Type B pancreatic cell (in vitro differentiated cells): ENCODE data around the gene PRMT5. TPM values are rescaled to one million over a fixed set of nuclear protein-coding genes. Genes with fewer than 3 reads are reported as not detected.

ENCODE experiments used
- DNase-seq: peaks from one replicate; pipeline ENCODE4 v3.0.0; 2021; ENCODE audit warnings: mixed read lengths; ENCODE audit not compliant: unreplicated experiment; ENCODE audit errors: extremely low spot score
- H3K27ac Mint-ChIP-seq: 2 replicates; pipeline ENCODE4 v1.8.0; 2021; ENCODE audit warnings: mild to moderate bottlenecking, mixed read lengths
- H3K27me3 Mint-ChIP-seq: 2 replicates; pipeline ENCODE4 v1.8.0; 2021; ENCODE audit warnings: mixed read lengths
- H3K36me3 Mint-ChIP-seq: 2 replicates; pipeline ENCODE4 v1.8.0; 2021; ENCODE audit warnings: mixed read lengths
- H3K4me1 Mint-ChIP-seq: one replicate; pipeline ENCODE4 v1.8.0; 2021; ENCODE audit warnings: mixed read lengths; ENCODE audit not compliant: unreplicated experiment
- H3K4me3 Mint-ChIP-seq: 2 replicates; pipeline ENCODE4 v1.8.0; 2021; ENCODE audit warnings: mild to moderate bottlenecking, mixed read lengths
- H3K9me3 Mint-ChIP-seq: 2 replicates; pipeline ENCODE4 v1.8.0; 2021; ENCODE audit warnings: mixed read lengths
- CTCF ChIP-seq: fragments of 200-600 bp; sonication (generic); conservative IDR thresholded peaks from 2 replicates; pipeline ENCODE4 v1.5.0; 2021; ENCODE audit warnings: antibody characterized with exemption, mild to moderate bottlenecking
- total RNA-seq: library from RNA; stranded (reverse); gene quantifications from 2 replicates; pipeline ENCODE4 v1.2.1, GENCODE V29; 2021; ENCODE audit warnings: low replicate concordance

PRMT5 gene
- total RNA-seq, 1 donor from 2014 or later: 134 TPM

GRCh38 chr14:22893706-22894105 lies 35.5 kb downstream of the PRMT5 start:
- H3K4me3 Mint-ChIP-seq: no peak overlapping the region
- no peaks in the 10 kb centered on the region for H3K9me3 Mint-ChIP-seq
- TF ChIP-seq CTCF: no peak
- no peak overlapping the region for H3K27ac Mint-ChIP-seq
- no peaks in the 10 kb centered on the region for H3K27me3 Mint-ChIP-seq
- H3K4me1 Mint-ChIP-seq: peaks cover 14% of the 10 kb centered on the region
- no peak for DNase-seq
- peaks cover 8% of the 10 kb centered on the region for H3K36me3 Mint-ChIP-seq

GRCh38 chr14:22892488-22892887 lies 36.7 kb downstream of the PRMT5 start:
- Mint-ChIP-seq H3K4me1 (peaks cover 13% of the 10 kb centered on the region), H3K27me3 (no peaks in the 10 kb centered on the region), H3K4me3 (no peak overlapping the region), H3K36me3 (peaks cover 8% of the 10 kb centered on the region), H3K27ac (no peak overlapping the region), H3K9me3 (no peaks in the 10 kb centered on the region)
- DNase-seq: no peak
- TF ChIP-seq CTCF: no peak

GRCh38 chr14:22890416-22890815 lies 38.8 kb downstream of the PRMT5 start:
- peaks cover 23% of the 10 kb centered on the region for H3K4me1 Mint-ChIP-seq
- H3K27ac Mint-ChIP-seq: peak overlapping the region; percentile 3
- H3K27me3 Mint-ChIP-seq: no peaks in the 10 kb centered on the region
- no peak overlapping the region for H3K4me3 Mint-ChIP-seq
- H3K36me3 Mint-ChIP-seq: peaks cover 8% of the 10 kb centered on the region
- no peaks in the 10 kb centered on the region for H3K9me3 Mint-ChIP-seq
- TF ChIP-seq CTCF: no peak
- no peak for DNase-seq

GRCh38 chr14:22888662-22889061 lies 40.5 kb downstream of the PRMT5 start:
- H3K27ac Mint-ChIP-seq: peak overlapping the region; percentile 21
- H3K27me3 Mint-ChIP-seq: no peaks in the 10 kb centered on the region
- TF ChIP-seq CTCF: no peak
- H3K36me3 Mint-ChIP-seq: peaks cover 8% of the 10 kb centered on the region
- peaks cover 34% of the 10 kb centered on the region for H3K4me1 Mint-ChIP-seq
- no peak for DNase-seq
- H3K9me3 Mint-ChIP-seq: no peaks in the 10 kb centered on the region
- H3K4me3 Mint-ChIP-seq: no peak overlapping the region

GRCh38 chr14:22887990-22888378 lies 41.2 kb downstream of the PRMT5 start:
- TF ChIP-seq CTCF: no peak
- peak overlapping the region; percentile 98 for H3K4me3 Mint-ChIP-seq
- H3K36me3 Mint-ChIP-seq: peaks cover 8% of the 10 kb centered on the region
- no peaks in the 10 kb centered on the region for H3K27me3 Mint-ChIP-seq
- no peaks in the 10 kb centered on the region for H3K9me3 Mint-ChIP-seq
- peak overlapping the region; percentile 21 for H3K27ac Mint-ChIP-seq
- H3K4me1 Mint-ChIP-seq: peaks cover 39% of the 10 kb centered on the region
- DNase-seq: no peak
